AG10803 (cell line): ENCODE data around the gene SHC3.

Source experiments
- DNase-seq: peaks from one replicate; pipeline ENCODE4 v3.0.0; 2010; ENCODE audit warnings: low read depth
- H3K4me3 ChIP-seq: 2 replicates; pipeline ENCODE4 v1.5.1; 2011; ENCODE audit warnings: mild to moderate bottlenecking, low read length, control low read depth
- TF ChIP-seq, protein P1 (sequence below): conservative IDR thresholded peaks from 2 replicates; pipeline ENCODE4 v1.5.1; 2011; ENCODE audit warnings: mild to moderate bottlenecking, low read length, control low read depth, inconsistent platforms

SHC3 gene

DNA sequence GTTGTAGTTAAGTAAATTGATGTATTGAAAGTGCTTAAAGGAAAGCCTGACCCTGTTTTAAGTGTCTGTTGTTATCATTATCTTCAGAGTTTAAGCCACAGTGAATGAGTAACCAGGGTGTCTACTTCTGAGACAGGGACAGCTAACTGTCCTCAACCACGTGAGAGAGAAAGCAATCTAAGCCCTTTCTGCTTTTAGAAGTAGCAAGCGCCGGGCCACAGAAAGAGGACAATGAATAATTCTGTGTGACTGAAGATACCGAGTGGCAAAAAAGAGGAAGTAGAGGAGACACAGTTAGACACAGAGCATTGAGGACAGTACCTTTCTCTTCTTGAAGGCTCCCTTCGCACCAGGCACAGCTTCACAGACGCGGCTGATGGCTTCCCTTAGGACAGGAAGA lies 101.1 kb downstream of the SHC3 start:
- TF ChIP-seq, protein P1, sequence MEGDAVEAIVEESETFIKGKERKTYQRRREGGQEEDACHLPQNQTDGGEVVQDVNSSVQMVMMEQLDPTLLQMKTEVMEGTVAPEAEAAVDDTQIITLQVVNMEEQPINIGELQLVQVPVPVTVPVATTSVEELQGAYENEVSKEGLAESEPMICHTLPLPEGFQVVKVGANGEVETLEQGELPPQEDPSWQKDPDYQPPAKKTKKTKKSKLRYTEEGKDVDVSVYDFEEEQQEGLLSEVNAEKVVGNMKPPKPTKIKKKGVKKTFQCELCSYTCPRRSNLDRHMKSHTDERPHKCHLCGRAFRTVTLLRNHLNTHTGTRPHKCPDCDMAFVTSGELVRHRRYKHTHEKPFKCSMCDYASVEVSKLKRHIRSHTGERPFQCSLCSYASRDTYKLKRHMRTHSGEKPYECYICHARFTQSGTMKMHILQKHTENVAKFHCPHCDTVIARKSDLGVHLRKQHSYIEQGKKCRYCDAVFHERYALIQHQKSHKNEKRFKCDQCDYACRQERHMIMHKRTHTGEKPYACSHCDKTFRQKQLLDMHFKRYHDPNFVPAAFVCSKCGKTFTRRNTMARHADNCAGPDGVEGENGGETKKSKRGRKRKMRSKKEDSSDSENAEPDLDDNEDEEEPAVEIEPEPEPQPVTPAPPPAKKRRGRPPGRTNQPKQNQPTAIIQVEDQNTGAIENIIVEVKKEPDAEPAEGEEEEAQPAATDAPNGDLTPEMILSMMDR, result no peak
- no peak overlapping the region for H3K4me3 ChIP-seq
- no peak for DNase-seq

DNA sequence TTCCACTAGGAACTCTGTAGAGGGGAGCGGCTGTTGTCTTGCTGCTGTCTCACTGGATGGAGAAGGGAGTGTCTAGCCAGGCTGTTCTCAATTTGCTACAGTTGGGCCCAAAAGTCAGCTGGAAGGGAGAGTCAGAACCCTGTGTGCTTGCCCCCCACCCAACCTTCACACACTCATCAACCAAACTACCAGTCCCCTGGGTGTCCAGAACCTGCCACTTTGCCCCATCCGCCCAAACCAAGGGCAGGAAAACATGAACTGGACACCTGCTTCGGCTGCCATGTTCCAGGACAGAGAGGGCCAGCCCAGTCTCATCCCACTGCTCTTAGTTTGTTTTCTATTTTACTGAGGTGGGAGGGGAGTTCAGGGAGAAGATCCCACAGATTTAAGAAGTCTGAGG lies 105.2 kb downstream of the SHC3 start:
- H3K4me3 ChIP-seq, result no peak overlapping the region
- DNase-seq, result no peak
- TF ChIP-seq, protein P1, result no peak

DNA sequence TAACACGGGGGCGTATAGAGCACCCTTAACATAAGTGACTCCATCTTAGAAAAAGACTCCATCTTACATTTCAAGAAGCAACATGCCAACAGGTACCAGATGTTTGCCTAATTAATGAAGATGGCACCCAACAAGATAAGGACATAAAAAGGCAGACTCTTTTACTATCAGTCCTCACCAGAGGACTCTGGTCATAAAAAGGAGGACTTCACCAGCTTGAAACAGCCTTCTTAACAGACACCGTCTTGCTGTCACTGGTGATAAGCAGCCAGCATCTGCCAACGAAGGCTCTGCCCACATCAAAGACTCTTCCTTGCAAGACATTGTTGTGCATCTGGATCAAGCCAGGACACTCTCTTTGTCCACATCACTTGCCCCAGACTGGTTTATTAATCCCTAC lies 107.0 kb downstream of the SHC3 start:
- no peak for DNase-seq
- TF ChIP-seq, protein P1, result no peak
- no peak overlapping the region for H3K4me3 ChIP-seq

DNA sequence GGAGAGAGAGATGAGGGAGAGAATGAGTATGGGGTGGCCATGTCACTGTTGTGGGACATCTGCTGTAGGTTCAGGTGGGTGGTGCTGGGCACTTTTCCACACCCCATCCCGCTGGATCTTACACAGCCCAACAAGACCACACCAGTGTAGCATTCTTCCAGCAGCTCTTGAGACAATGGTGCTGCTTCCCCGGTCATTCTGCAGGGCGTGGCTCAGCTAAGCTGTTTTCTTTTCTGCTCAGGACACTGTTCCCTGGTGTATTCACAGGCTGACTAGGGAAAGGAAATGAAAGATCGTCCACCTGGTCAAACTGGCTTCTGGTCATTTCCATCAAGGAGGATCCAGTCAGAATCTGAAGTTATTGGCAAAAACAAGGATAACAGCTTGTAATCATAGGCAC lies 111.8 kb downstream of the SHC3 start:
- no peak for DNase-seq
- H3K4me3 ChIP-seq, result no peak overlapping the region
- TF ChIP-seq, protein P1, result no peak

DNA sequence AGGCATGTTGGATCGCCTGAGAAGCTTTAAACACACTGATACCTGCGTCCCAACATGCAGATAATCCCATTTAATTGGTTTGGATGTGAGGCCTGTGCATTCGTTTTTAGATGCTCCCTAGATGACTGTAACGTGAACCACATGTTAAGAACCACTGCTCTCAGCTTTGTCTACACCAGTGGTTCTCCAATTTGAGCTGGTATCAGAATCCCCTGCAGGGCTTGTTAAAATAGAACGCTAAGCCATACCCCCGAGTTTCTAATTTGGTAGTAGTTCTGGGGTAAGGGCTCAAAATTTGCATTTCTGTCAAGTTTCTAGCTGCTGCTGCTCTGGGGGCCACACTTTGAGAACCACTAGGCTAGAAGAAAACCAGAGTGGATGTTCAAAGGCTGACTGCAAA lies 112.7 kb downstream of the SHC3 start:
- no peak overlapping the region for H3K4me3 ChIP-seq
- TF ChIP-seq, protein P1, result no peak
- DNase-seq, result no peak

DNA sequence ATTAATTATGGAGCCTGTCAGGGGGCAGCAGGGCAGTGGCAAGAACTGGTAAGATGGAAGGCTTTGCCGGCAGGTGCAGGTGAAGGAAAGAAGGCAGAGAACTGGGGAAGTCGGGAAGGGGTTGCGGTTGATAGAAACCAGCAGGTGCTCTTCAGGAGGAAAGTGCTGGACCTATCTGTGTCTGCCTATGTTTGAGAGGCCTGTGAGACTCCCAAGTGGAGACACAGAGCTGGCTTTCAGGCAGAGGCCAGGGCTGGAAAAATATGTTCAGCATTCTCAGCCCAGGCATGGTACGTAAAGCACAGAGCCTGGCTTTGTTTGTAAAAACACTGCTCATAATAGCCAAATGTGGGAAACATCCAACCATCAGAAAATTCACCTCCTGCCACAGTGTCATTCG lies 117.8 kb downstream of the SHC3 start:
- TF ChIP-seq, protein P1, result no peak
- DNase-seq, result no peak

DNA sequence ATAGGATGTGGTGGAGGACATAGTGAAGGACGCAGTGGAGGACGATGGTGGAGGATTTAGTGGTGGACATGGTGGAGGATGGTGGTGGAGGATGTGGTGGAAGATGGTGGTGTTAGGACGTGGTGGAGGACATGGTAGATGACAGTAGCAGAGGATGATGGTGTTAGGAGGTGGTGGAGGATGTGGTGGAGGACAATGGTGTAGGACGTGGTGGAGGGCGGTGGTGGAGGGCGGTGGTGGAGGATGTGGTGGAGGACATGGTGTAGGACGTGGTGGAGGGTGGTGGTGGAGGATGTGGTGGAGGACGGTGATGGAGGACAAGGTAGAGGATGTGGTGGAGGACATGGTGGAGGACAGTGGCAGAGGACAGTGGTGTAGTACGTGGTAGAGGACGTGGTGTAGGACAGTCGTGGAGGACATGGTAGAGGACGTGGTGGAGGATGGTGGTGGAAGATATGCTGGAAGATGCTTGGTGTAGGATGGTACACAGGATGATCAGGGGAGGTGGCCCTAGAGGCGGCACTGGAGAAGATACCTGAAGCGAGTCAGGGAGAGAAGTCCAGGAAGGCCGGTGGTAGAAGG lies 118.6 kb downstream of the SHC3 start:
- DNase-seq, result no peak
- no peak overlapping the region for H3K4me3 ChIP-seq
- TF ChIP-seq, protein P1, result no peak

More for the DNA sequence above, 117.8 kb downstream of the SHC3 start:
- H3K4me3 ChIP-seq, result no peak overlapping the region
